Thymus (tissue), 11 donors: Measurements from ENCODE around the gene GOLGA6L10. TPM values are rescaled to one million over a fixed set of nuclear protein-coding genes. Genes with fewer than 3 reads are reported as not detected.
A peak's percentile ranks its signal among the peaks of the same experiment; 100 is the strongest.
"Not testable (repeated sequence)": the region's sequence is repeated elsewhere in the genome, so short reads cannot be mapped to it uniquely, and the experiment has no call there.

Source experiments
- DNase-seq, 9 donors: peaks; one replicate each; pipeline ENCODE4 v3.0.0-alpha.2; 2013; ENCODE audit warnings: low spot score in 9 of 9, low read depth in 6 of 9, missing footprints in 1 of 9
- H3K27ac ChIP-seq, 2 donors: one replicate each; pipeline ENCODE4 v1.5.1; 2013; ENCODE audit warnings: control low read depth in 1 of 2, low read depth in 1 of 2, low read length in 1 of 2, mild to moderate bottlenecking in 1 of 2, moderate library complexity in 1 of 2
- H3K27me3 ChIP-seq, 2 donors: one replicate each; pipeline ENCODE4 v1.5.1; 2013; ENCODE audit warnings: low read length in 1 of 2; ENCODE audit not compliant: control insufficient read depth in 2 of 2, insufficient read depth in 1 of 2
- H3K36me3 ChIP-seq, 2 donors: one replicate each; pipeline ENCODE4 v1.5.1; 2013; ENCODE audit warnings: low read length in 1 of 2, mild to moderate bottlenecking in 1 of 2, moderate library complexity in 1 of 2; ENCODE audit not compliant: control insufficient read depth in 2 of 2, insufficient read depth in 2 of 2
- H3K4me1 ChIP-seq, 2 donors: one replicate each; pipeline ENCODE4 v1.5.1; 2013; ENCODE audit warnings: low read length in 2 of 2; ENCODE audit not compliant: control insufficient read depth in 2 of 2, insufficient read depth in 2 of 2
- H3K4me3 ChIP-seq, 2 donors: one replicate each; pipeline ENCODE4 v1.5.1; 2013; ENCODE audit warnings: low read length in 2 of 2, control low read depth in 1 of 2, mild to moderate bottlenecking in 1 of 2
- H3K9me3 ChIP-seq, 2 donors: one replicate each; pipeline ENCODE4 v1.5.1; 2013; ENCODE audit warnings: low read length in 1 of 2, mild to moderate bottlenecking in 1 of 2; ENCODE audit not compliant: control insufficient read depth in 2 of 2, insufficient read depth in 1 of 2
- WGBS: extraction: QIAGEN DNeasy Blood & Tissue Kit; methylation state at CpG from one replicate; pipeline ENCODE4 v1.1.7; 2013; 5-methylcytosine and 5-hydroxymethylcytosine counted together
- polyA plus RNA-seq: library from polyadenylated mRNA; stranded (reverse); fragments of 200-250 nt; gene quantifications from one replicate; pipeline ENCODE4 v1.2.3, GENCODE V29; 2013
- total RNA-seq: library from RNA; stranded (reverse); fragments of 120-200 nt; gene quantifications from one replicate; pipeline ENCODE4 v1.2.4, GENCODE V29; 2013
- donor health status: healthy.

Gene GOLGA6L10
- total and polyA plus RNA-seq, 2 donors = 0.47 to 5.1 TPM

GRCh38 chr15:82307714-82308081, 41.6 kb downstream of the GOLGA6L10 start:
- Histone ChIP-seq H3K4me3 (no peak overlapping the region), H3K27me3 (no peaks in the 10 kb centered on the region), H3K36me3 (no peaks in the 10 kb centered on the region), H3K9me3 (no peaks in the 10 kb centered on the region), H3K4me1 (peaks cover 0 to 10% of the 10 kb centered on the region in 2 donors), H3K27ac (no peak overlapping the region)
- no peak for DNase-seq
- WGBS = 97% methylated on average over 6 of the region's 8 CpGs

GRCh38 chr15:82306791-82307713, 42.2 kb downstream of the GOLGA6L10 start:
- Histone ChIP-seq H3K9me3 (no peaks in the 10 kb centered on the region), H3K27ac (no peak overlapping the region), H3K4me3 (no peak overlapping the region), H3K4me1 (peaks cover 0 to 10% of the 10 kb centered on the region in 2 donors), H3K27me3 (no peaks in the 10 kb centered on the region), H3K36me3 (no peaks in the 10 kb centered on the region)
- 91% methylated on average over 16 of the region's 16 CpGs for WGBS
- DNase-seq = no peak

GRCh38 chr15:82305621-82306048, 43.6 kb downstream of the GOLGA6L10 start:
- H3K36me3 ChIP-seq = no peaks in the 10 kb centered on the region
- peaks cover 0 to 10% of the 10 kb centered on the region in 2 donors for H3K4me1 ChIP-seq
- H3K4me3 ChIP-seq = no peak overlapping the region
- H3K27ac ChIP-seq = no peak overlapping the region
- no peaks in the 10 kb centered on the region for H3K9me3 ChIP-seq
- no peaks in the 10 kb centered on the region for H3K27me3 ChIP-seq
- 98% methylated on average over 7 of the region's 7 CpGs for WGBS
- DNase-seq = no peak

- Histone ChIP-seq H3K9me3 (no peaks in the 10 kb centered on the region), H3K27ac (no peak overlapping the region), H3K4me1 (peaks cover 0 to 10% of the 10 kb centered on the region in 2 donors), H3K36me3 (no peaks in the 10 kb centered on the region), H3K27me3 (no peaks in the 10 kb centered on the region), H3K4me3 (no peak overlapping the region)
- DNase-seq = peak in 1 of 9 donors; percentile 9
- 93% methylated on average over 4 of the region's 4 CpGs for WGBS
These were observed 44.5 kb downstream of the GOLGA6L10 start for GRCh38 chr15:82304778-82305090.

- H3K9me3 ChIP-seq = no peaks in the 10 kb centered on the region
These were observed 45.1 kb downstream of the GOLGA6L10 start for GRCh38 chr15:82303956-82304777.

GRCh38 chr15:82301296-82302016, 47.8 kb downstream of the GOLGA6L10 start:
- Histone ChIP-seq H3K27me3 (no peaks in the 10 kb centered on the region), H3K4me3 (no peak overlapping the region), H3K4me1 (peaks cover 7 to 27% of the 10 kb centered on the region in 2 donors), H3K27ac (no peak overlapping the region), H3K9me3 (no peaks in the 10 kb centered on the region), H3K36me3 (no peaks in the 10 kb centered on the region)
- WGBS = 93% methylated on average over 3 of the region's 3 CpGs
- DNase-seq = no peak

More at GRCh38 chr15:82303956-82304777, 45.1 kb downstream of the GOLGA6L10 start:
- Histone ChIP-seq H3K4me3 (no peak overlapping the region), H3K27ac (no peak overlapping the region), H3K27me3 (no peaks in the 10 kb centered on the region), H3K4me1 (peaks cover 0 to 10% of the 10 kb centered on the region in 2 donors), H3K36me3 (no peaks in the 10 kb centered on the region)
- DNase-seq = no peak
- 96% methylated on average over 12 of the region's 12 CpGs for WGBS

- Histone ChIP-seq H3K9me3 (no peaks in the 10 kb centered on the region), H3K27me3 (no peaks in the 10 kb centered on the region), H3K4me1 (peaks cover 7 to 27% of the 10 kb centered on the region in 2 donors), H3K27ac (no peak overlapping the region), H3K36me3 (no peaks in the 10 kb centered on the region), H3K4me3 (no peak overlapping the region)
- DNase-seq = no peak
- over 99% methylated on average over 7 of the region's 7 CpGs for WGBS
These were observed 48.4 kb downstream of the GOLGA6L10 start for GRCh38 chr15:82300883-82301282.

GRCh38 chr15:82300326-82300725, 48.9 kb downstream of the GOLGA6L10 start:
- H3K27ac ChIP-seq, H3K9me3 ChIP-seq, DNase-seq, H3K4me3 ChIP-seq, H3K36me3 ChIP-seq, H3K27me3 ChIP-seq: not testable (repeated sequence)
- 97% methylated on average over 6 of the region's 6 CpGs for WGBS
- H3K4me1 ChIP-seq = peaks cover 7 to 26% of the 10 kb centered on the region in 2 donors
